Measurements from ENCODE around the gene ANO9.
"Not testable (repeated sequence)": the region's sequence is repeated elsewhere in the genome, so short reads cannot be mapped to it uniquely, and the experiment has no call there.

Gene ANO9

GRCh38 chr11:432501-433100 is 9.2 kb downstream of the ANO9 start:
- no peak for DNase-seq

DNA sequence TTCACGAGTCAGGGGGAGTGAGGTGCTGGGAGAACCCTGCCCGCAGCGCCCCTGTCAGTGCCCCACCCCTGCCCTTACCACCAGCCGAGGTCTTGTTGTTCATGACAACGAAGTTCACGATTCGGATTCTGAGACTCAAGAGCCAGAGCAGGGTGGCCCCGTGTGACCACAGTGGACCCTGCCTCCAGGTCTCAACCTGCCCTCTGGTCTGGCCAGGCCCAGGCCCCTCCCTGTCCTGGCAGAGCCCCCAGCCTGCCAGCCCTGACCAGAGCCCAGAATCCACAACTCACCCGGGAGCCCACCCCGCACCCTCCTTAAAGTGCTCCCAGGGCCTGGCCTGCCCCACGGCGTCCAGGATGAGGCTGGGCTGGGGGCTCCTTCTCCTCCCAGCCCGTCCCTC is 9.9 kb downstream of the ANO9 start:
- DNase-seq: no peak

DNA sequence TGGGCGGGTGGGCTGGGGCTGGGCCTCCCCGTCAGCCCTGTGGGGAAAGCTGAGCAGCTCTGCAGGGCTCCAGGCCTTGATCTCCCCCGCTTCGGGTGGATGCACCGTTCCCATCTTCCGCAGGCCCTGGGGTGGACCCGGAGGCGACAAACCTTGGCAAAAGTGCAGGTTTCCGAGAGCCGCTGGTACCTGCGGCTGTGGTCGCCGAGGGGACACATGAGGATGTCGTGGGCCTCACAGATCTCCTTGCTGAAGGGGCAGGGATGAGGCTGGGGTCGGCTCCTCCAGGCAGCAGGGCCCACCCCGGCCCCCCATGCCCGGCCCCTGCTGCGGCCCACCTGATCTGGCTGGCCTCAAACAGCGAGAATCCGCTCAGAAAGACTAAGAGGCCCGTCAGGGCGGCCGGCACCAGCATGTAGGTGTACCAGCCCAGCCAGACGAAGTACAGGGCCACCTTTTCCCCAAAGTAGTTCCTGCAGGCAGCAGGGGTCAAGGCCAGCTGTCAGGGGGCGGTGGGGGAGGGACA is 11.8 kb downstream of the ANO9 start:
- DNase-seq: no peak

- no peak for DNase-seq
Measured at GRCh38 chr11:429391-429790, 12.4 kb downstream of the ANO9 start.

GRCh38 chr11:428295-428694 is 13.5 kb downstream of the ANO9 start:
- DNase-seq: no peak

- no peak for DNase-seq
Measured at GRCh38 chr11:426851-427250, 15.0 kb downstream of the ANO9 start.

DNA sequence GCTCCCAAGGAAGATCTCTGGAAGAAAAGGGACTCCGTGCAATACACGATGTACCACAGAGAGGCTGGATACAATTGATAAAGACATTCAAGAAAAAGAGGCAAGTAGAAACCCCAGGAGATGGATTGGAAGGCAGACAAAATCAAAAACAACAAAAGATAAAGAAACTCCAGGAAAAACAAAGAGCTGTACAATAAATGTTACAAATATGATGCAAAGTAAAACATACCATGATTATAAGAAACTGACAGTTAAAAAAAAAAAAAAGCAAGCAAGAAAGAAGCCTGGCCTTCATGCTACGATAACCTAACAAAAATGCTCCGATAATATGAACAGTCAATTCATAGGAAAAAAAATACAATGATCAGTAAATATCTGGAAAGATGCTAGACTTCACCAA is 16.5 kb downstream of the ANO9 start:
- DNase-seq: no peak

GRCh38 chr11:424766-425165 is 17.0 kb downstream of the ANO9 start:
- DNase-seq: not testable (repeated sequence)

DNA sequence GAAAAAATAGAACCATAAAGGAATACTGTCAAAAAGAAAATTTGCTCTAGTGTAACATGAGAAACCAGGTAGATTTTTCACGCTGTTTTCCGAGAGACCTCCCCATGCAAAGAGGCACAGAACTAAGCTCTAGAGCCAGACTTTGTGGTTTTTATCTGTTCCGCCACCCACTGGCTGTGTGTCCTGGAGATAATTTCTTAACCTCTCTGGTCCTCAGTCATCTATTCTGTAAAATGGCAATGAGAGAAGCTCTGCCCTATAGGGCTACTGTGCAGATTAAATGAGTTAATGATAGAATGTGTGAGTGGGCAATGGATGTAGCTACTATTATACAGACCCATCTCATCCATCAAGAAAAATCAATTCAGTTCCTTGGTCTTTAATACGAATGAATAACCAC is 17.6 kb downstream of the ANO9 start:
- no peak for DNase-seq

- DNase-seq: no peak
Measured at GRCh38 chr11:422249-422656, 19.6 kb downstream of the ANO9 start.

DNA sequence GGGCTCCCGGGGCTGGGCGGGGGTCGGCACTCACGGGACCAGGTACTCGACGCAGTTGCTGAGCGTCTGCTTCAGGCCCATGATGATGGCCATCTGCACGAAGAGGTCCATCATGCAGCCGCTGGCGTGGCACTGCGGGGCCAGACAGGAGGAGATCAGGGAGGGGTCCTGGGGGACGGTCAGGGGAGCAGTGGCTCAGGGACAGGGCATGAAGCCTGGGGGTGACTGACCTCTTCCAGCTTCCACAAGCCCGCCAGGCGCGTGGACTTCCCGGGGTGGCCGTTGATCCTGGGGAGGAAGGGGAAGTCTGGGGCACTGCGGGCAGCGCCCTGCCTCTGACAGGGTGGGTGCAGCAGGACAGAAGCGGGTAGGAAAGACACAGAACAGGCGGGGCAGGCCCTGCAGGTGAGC is 20.9 kb downstream of the ANO9 start:
- DNase-seq: no peak

DNA sequence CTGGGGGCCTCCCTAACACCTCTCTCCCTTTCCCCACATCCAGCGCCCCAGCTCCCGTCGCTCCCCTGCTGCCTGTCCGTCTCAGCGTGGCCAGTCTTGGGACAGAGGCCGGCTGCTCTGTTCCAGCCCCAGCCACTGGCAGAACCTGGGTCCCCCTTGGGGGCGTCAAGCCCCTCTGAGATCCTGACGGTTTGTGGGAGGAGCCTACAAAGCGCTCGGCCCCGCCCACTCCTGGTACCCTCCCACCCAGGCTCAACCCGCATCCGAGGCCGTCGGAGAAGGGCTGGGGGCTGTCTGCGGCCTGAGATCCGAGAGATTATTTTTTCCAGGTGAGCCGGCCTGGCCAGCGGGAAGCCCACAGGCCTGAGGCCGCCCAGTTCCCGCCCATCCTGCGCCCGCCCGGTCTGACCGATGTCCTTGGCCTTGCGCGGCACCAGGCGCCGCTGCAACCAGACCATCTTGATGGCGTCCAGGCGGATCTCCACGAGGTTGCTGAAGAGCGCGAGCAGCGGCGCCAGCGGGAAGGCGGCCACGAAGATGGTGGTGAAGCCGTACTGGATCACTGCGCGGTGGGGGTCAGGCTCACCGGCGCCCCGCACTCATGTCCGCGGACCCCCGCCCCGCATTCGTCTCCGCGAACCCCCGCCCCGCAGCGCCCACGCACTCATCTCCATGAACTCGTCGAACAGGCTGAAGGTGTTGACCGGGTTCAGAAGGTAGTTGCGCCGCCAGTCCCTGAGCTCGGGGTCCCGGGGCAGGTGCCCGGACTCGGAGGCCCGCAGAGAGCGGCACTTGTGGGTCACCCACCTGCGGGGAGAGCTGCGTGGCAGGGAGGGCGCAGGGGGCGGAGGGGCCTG is 21.5 kb downstream of the ANO9 start:
- DNase-seq: no peak

DNA sequence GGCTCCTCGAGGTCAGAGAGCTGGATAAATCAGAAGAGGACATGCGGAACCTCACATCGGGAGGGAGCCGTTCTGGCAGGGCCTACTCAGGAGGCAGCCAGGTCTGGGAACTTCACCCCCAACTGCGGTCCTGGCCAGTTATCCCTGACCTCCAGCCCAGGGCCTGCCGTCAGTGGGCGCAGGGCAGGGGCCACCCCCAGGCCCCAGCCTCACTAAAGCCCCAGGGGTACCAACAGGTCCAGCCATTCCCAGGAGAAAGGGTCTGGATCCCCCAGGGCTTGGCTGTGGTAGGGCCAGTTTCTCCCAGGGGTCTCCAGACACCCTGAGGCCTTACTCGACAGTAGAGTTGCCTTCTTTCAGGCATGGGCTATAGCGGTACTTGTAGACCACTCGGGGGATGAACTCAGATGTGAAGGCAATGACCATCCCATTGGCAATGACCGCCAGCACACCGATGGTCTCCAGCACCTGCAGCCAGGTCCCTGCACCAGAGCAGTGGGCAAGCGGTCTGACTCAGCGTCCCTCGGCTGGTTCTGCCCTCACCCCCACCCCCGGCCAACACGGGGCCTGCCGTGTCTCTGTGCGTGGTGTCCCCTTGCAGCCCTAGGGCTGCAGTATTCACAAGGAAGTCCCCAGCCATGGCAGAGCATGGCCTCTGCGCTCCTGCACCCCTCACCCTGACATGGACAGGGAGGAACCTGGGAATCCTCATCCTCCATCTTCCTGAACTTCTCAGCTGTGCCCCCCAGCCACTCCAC is 22.4 kb downstream of the ANO9 start:
- no peak for DNase-seq

DNA sequence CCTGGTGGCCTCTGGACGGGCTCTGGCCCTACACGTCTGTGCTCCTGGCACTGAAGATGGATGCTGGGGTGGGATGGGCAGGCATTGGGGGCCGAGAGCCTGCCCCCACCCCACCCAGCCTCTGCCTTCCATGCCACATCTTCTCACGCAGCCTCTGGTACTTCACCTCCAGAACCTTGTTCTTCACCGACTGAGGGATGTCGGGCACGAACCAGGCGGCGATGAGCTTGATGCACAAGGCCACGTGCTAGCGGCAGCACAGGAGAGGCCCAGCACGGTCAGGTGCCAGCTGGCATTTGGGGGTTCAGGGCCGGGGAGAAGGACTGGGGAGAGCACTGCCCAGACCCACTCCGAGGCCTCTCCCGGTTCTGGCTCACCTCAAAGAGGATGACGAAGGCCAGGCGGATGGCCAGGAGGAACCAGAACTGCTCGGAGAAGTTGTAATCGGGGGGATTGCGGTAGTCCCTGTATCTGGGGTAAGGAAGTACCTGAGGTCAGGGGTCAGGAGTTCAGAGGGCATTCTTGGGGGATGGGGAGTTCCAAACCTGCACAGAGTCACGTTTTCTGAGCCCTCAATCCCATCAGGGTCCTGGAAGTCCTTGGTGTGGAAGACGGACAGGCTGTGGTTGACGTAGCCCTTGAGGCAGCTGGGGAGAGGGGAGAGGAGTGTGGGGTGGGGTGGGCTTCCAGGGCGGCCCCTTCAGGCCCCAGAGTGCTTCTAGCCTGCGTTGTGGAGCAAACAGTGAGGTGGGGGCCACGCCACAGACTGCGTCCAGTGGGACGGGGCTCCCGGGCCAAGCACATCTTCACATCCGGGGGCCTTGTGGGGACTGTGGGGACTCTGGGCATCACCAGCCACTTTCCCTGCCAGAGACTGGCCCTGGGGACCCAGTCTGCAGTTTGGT is 23.2 kb downstream of the ANO9 start:
- DNase-seq: no peak

GRCh38 chr11:417652-418342 is 24.0 kb downstream of the ANO9 start:
- DNase-seq: no peak

GRCh38 chr11:416757-417621 is 24.8 kb downstream of the ANO9 start:
- DNase-seq: no peak

- no peak for DNase-seq
Measured at GRCh38 chr11:416051-416756, 25.6 kb downstream of the ANO9 start.

GRCh38 chr11:415640-416041 is 26.2 kb downstream of the ANO9 start:
- no peak for DNase-seq

- no peak for DNase-seq
Measured at GRCh38 chr11:414318-414857, 27.4 kb downstream of the ANO9 start.
